BJ (cell line): ENCODE measurements around the gene XRRA1. TPM values are rescaled to one million over a fixed set of nuclear protein-coding genes. Genes with fewer than 3 reads are reported as not detected.

Source experiments
- CTCF ChIA-PET: fragments of 350-600 bp; formaldehyde crosslinking; extraction: SDS; loops from one replicate; lab custom pipeline; 2021; ENCODE audit warnings: antibody characterized with exemption, inconsistent platforms; lab: Yijun Ruan, JAX
- POLR2A ChIA-PET: fragments of 300-600 bp; sonication (Branson Sonifier 250); formaldehyde crosslinking; extraction: SDS; loops from one replicate; lab custom pipeline; 2021; ENCODE audit warnings: antibody characterized with exemption; lab: Charles Lee
- DNase-seq: peaks from one replicate; pipeline ENCODE4 v3.0.0-alpha.2; 2011; ENCODE audit warnings: low read depth
- H3K27me3 ChIP-seq: 2 replicates; pipeline ENCODE4 v1.6.0; 2011; ENCODE audit warnings: low read length; ENCODE audit not compliant: control insufficient read depth, insufficient read depth
- H3K36me3 ChIP-seq: 2 replicates; pipeline ENCODE4 v1.5.1; 2011; ENCODE audit warnings: low read length; ENCODE audit not compliant: control insufficient read depth, insufficient read depth
- H3K4me3 ChIP-seq: 2 replicates; pipeline ENCODE4 v1.5.1; 2011; ENCODE audit warnings: low read depth, mild to moderate bottlenecking, control low read depth, low read length
- CTCF ChIP-seq: IDR thresholded peaks from 2 replicates; pipeline ENCODE4 v1.5.1; 2011; ENCODE audit warnings: low read depth, mild to moderate bottlenecking, control low read depth, inconsistent platforms, low read length, moderate library complexity; ENCODE audit not compliant: insufficient read depth
- polyA plus RNA-seq: library from polyadenylated mRNA; depleted of rRNA; stranded (reverse); fragments of >200 nt; gene quantifications from 2 replicates; pipeline ENCODE4 v1.2.3, GENCODE V29; 2011

Gene XRRA1
- polyA plus RNA-seq, 1 experiment: 6.8 TPM

- no peaks in the 10 kb centered on the region for H3K27me3 ChIP-seq
- TF ChIP-seq CTCF: no peak
- DNase-seq: no peak
- 0 out of 2 replicates have a peak, but pooled peaks cover 1% of the 10 kb centered on the region for H3K36me3 ChIP-seq
- ChIA-PET CTCF (no interaction called here), POLR2A (no interaction called here)
- H3K4me3 ChIP-seq: no peak overlapping the region
Observed at GRCh38 chr11:74951226-74951625, 2.3 kb upstream of the XRRA1 start.

GRCh38 chr11:74950374-74950969 is 1.6 kb upstream of the XRRA1 start:
- DNase-seq: no peak
- peak overlapping the region; percentile 60 for H3K4me3 ChIP-seq
- no peak for TF ChIP-seq CTCF
- H3K27me3 ChIP-seq: no peaks in the 10 kb centered on the region
- POLR2A ChIA-PET: no interaction called here
- H3K36me3 ChIP-seq: 0 out of 2 replicates have a peak, but pooled peaks cover 1% of the 10 kb centered on the region
- CTCF ChIA-PET: interaction anchor here (1.9 kb wide), 1 partner anchor 81 kb away, joined by 5 read pairs; no protein-coding TSS in a partner anchor

GRCh38 chr11:74949753-74950137 is 854 bp upstream of the XRRA1 start:
- CTCF ChIA-PET: interaction anchor here (1.1 to 1.9 kb wide), 2 partner anchors 82 to 299 kb away, joined by 3 to 5 read pairs; no protein-coding TSS in a partner anchor
- POLR2A ChIA-PET: no interaction called here
- Histone ChIP-seq H3K27me3 (no peaks in the 10 kb centered on the region), H3K36me3 (0 out of 2 replicates have a peak, but pooled peaks cover 1% of the 10 kb centered on the region), H3K4me3 (peak overlapping the region; percentile 60)
- no peak for TF ChIP-seq CTCF
- DNase-seq: no peak

- POLR2A ChIA-PET: no interaction called here
- no peak for DNase-seq
- Histone ChIP-seq H3K4me3 (peak overlapping the region; percentile 60), H3K36me3 (0 out of 2 replicates have a peak, but pooled peaks cover 1% of the 10 kb centered on the region), H3K27me3 (no peaks in the 10 kb centered on the region)
- TF ChIP-seq CTCF: no peak
- CTCF ChIA-PET: interaction anchor here (0.5 to 1.9 kb wide), 4 partner anchors 9 to 83 kb away, joined by 3 to 5 read pairs (median 3); no protein-coding TSS in a partner anchor
Observed at GRCh38 chr11:74948546-74948897, 369 bp downstream of the XRRA1 start.

GRCh38 chr11:74942073-74942759 is 6.7 kb downstream of the XRRA1 start:
- ChIA-PET POLR2A (no interaction called here), CTCF (interaction anchor here (0.7 to 2.9 kb wide), 3 partner anchors 12 to 89 kb away, joined by 3 to 20 read pairs (median 7); no protein-coding TSS in a partner anchor)
- no peaks in the 10 kb centered on the region for H3K27me3 ChIP-seq
- no peak for DNase-seq
- no peak for TF ChIP-seq CTCF
- no peak overlapping the region for H3K4me3 ChIP-seq
- no peaks in the 10 kb centered on the region; the same call in 1 of the 2 replicates for H3K36me3 ChIP-seq
